GM12801 (cell line): ENCODE data around the gene PHF10.

Experiments
- CTCF ChIP-seq: IDR thresholded peaks from one replicate; pipeline ENCODE4 v1.5.1; 2011; ENCODE audit warnings: control low read depth; ENCODE audit not compliant: insufficient read length; ENCODE audit errors: extremely low read depth

PHF10 gene

GRCh38 chr6:169669147-169669546 lies 55.2 kb downstream of the PHF10 start:
- TF ChIP-seq CTCF = no peak

GRCh38 chr6:169668203-169668847 lies 56.0 kb downstream of the PHF10 start:
- TF ChIP-seq CTCF = no peak

- TF ChIP-seq CTCF = no peak
Measured at GRCh38 chr6:169667716-169668115, 56.6 kb downstream of the PHF10 start.

- TF ChIP-seq CTCF = no peak
Measured at GRCh38 chr6:169666441-169666840, 57.9 kb downstream of the PHF10 start.

GRCh38 chr6:169665289-169665688 lies 59.0 kb downstream of the PHF10 start:
- no peak for TF ChIP-seq CTCF

- no peak for TF ChIP-seq CTCF
Measured at GRCh38 chr6:169664227-169664626, 60.1 kb downstream of the PHF10 start.

GRCh38 chr6:169663468-169663867 lies 60.8 kb downstream of the PHF10 start:
- no peak for TF ChIP-seq CTCF
